Osteoblast (primary cell): Measurements from ENCODE around the gene NRCAM. TPM values are rescaled to one million over a fixed set of nuclear protein-coding genes. Genes with fewer than 3 reads are reported as not detected.

ENCODE experiments used
- DNase-seq: peaks from one replicate; pipeline ENCODE4 v3.0.0; 2011; ENCODE audit warnings: low spot score, mixed read lengths; ENCODE audit not compliant: insufficient read length; ENCODE audit errors: missing footprints
- H2AFZ ChIP-seq: 2 replicates; pipeline ENCODE4 v1.6.0; 2011; ENCODE audit warnings: mild to moderate bottlenecking, low read length
- H3K27ac ChIP-seq: 2 replicates; pipeline ENCODE4 v1.5.1; 2011; ENCODE audit warnings: mild to moderate bottlenecking, low read depth, low read length, moderate library complexity
- H3K27me3 ChIP-seq: 2 replicates; pipeline ENCODE4 v1.6.0; 2012; ENCODE audit warnings: mild to moderate bottlenecking, control low read depth, inconsistent platforms, low read length, moderate library complexity; ENCODE audit not compliant: insufficient read depth
- H3K36me3 ChIP-seq: 2 replicates; pipeline ENCODE4 v1.5.1; 2011; ENCODE audit warnings: mild to moderate bottlenecking, low read length, control low read depth, moderate library complexity; ENCODE audit not compliant: insufficient read depth
- H3K4me1 ChIP-seq: 2 replicates; pipeline ENCODE4 v1.5.1; 2011; ENCODE audit warnings: mild to moderate bottlenecking, low read length, control low read depth, moderate library complexity; ENCODE audit not compliant: insufficient read depth
- H3K4me2 ChIP-seq: 2 replicates; pipeline ENCODE4 v1.6.0; 2011; ENCODE audit warnings: mild to moderate bottlenecking, low read length; ENCODE audit not compliant: insufficient read depth
- H3K4me3 ChIP-seq: fragments of 200-600 bp; sonication (generic); 3 replicates; pipeline ENCODE4 v1.5.1; 2012; ENCODE audit warnings: mild to moderate bottlenecking, low read length, inconsistent platforms; ENCODE audit not compliant: insufficient read depth
- H3K79me2 ChIP-seq: 2 replicates; pipeline ENCODE4 v1.6.0; 2012; ENCODE audit warnings: mild to moderate bottlenecking, low read length, control low read depth, inconsistent platforms; ENCODE audit not compliant: insufficient read depth
- H3K9me3 ChIP-seq: 2 replicates; pipeline ENCODE4 v1.5.1; 2011; ENCODE audit warnings: low read depth, low read length, control low read depth
- H4K20me1 ChIP-seq: 2 replicates; pipeline ENCODE4 v1.6.0; 2012; ENCODE audit warnings: mild to moderate bottlenecking, low read length, control low read depth; ENCODE audit not compliant: insufficient read depth
- total RNA-seq: library from RNA; depleted of rRNA; stranded (reverse); fragments of >200 nt; gene quantifications from 2 replicates; pipeline ENCODE4 v1.2.3, GENCODE V29; 2012
- TF ChIP-seq, protein P1 (sequence below): IDR thresholded peaks from 2 replicates; pipeline ENCODE4 v1.5.1; 2011; ENCODE audit warnings: mild to moderate bottlenecking, low read depth, low read length, moderate library complexity; ENCODE audit errors: extremely low read depth

The NRCAM gene
- total RNA-seq, 1 donor: 2.2 TPM

GRCh38 chr7:108247614-108248013 lies 208.6 kb downstream of the NRCAM start:
- H3K79me2 ChIP-seq: no peaks in the 10 kb centered on the region
- peaks cover 20% of the 10 kb centered on the region for H3K4me1 ChIP-seq
- H3K27ac ChIP-seq: no peak overlapping the region
- H3K27me3 ChIP-seq: no peaks in the 10 kb centered on the region
- no peak overlapping the region for H3K4me3 ChIP-seq
- TF ChIP-seq, protein P1, sequence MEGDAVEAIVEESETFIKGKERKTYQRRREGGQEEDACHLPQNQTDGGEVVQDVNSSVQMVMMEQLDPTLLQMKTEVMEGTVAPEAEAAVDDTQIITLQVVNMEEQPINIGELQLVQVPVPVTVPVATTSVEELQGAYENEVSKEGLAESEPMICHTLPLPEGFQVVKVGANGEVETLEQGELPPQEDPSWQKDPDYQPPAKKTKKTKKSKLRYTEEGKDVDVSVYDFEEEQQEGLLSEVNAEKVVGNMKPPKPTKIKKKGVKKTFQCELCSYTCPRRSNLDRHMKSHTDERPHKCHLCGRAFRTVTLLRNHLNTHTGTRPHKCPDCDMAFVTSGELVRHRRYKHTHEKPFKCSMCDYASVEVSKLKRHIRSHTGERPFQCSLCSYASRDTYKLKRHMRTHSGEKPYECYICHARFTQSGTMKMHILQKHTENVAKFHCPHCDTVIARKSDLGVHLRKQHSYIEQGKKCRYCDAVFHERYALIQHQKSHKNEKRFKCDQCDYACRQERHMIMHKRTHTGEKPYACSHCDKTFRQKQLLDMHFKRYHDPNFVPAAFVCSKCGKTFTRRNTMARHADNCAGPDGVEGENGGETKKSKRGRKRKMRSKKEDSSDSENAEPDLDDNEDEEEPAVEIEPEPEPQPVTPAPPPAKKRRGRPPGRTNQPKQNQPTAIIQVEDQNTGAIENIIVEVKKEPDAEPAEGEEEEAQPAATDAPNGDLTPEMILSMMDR: no peak
- no peak overlapping the region for H3K4me2 ChIP-seq
- peak overlapping the region; percentile 16 for H2AFZ ChIP-seq
- DNase-seq: no peak
- H3K9me3 ChIP-seq: no peaks in the 10 kb centered on the region
- no peaks in the 10 kb centered on the region for H3K36me3 ChIP-seq
- H4K20me1 ChIP-seq: no peaks in the 10 kb centered on the region

DNA sequence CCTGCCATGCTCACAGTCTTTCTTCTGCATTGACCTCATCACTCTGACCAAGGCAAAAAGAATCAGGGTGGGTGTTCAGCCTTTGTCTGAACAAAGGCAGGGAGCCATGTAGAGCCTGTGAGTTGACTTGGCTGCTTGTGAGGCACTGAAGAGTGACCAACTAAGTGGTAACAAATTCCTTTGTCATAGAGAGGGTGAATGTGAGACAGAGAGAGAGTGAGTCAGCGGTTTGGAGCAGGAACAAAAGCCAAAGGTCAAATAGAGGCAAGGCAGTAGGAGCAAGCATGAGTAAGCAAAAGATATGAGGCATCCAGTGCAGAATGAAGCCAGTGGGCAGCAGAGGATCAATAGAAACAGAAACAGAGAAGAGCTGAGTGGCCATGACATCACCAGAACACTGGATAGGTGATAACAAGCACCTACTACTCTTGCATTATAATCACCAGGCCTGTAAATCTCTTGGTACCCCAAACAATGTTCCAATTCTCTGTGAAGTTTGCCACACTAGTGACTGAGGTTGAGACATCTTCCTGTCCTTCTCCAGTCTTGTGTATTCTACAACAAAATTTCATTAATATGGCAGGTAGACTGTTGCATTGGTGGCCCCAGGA lies 209.9 kb downstream of the NRCAM start:
- Histone ChIP-seq H3K36me3 (no peaks in the 10 kb centered on the region), H3K27me3 (no peaks in the 10 kb centered on the region), H3K4me3 (peak overlapping the region; percentile 23), H3K4me1 (peaks cover 20% of the 10 kb centered on the region), H4K20me1 (no peaks in the 10 kb centered on the region), H3K9me3 (no peaks in the 10 kb centered on the region), H2AFZ (peak overlapping the region; percentile 48), H3K27ac (peak overlapping the region; percentile 89), H3K4me2 (peak overlapping the region; percentile 56), H3K79me2 (no peaks in the 10 kb centered on the region)
- DNase-seq: peak; percentile 73
- TF ChIP-seq, protein P1: peak; percentile 33

- Histone ChIP-seq H3K27me3 (no peaks in the 10 kb centered on the region), H3K79me2 (no peaks in the 10 kb centered on the region), H3K27ac (peak overlapping the region; percentile 89), H3K9me3 (no peaks in the 10 kb centered on the region), H2AFZ (peak overlapping the region; percentile 48), H4K20me1 (no peaks in the 10 kb centered on the region), H3K4me3 (peak overlapping the region; percentile 23), H3K36me3 (no peaks in the 10 kb centered on the region), H3K4me2 (peak overlapping the region; percentile 56), H3K4me1 (peaks cover 20% of the 10 kb centered on the region)
- DNase-seq: no peak
- TF ChIP-seq, protein P1: no peak
These were observed 210.6 kb downstream of the NRCAM start for GRCh38 chr7:108245523-108246226.

DNA sequence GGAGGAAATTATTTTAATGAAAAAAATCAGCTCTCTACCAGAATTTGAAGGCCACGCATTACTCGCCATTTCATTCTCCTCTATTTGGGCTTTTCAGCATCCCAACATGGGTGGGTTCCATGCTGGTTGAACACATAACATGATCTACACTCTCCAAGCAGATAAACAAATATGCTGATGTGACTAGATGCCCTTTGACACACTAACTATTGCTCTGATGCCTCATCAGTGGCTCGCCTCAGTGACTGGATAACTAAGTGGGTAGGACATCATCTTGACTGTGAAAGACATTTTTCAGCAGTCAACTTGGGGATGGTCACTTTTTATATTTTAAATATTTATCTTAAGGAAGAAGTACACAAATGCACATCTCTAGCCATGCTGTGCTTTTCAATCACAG lies 212.1 kb downstream of the NRCAM start:
- Histone ChIP-seq H4K20me1 (no peaks in the 10 kb centered on the region), H3K4me2 (no peak overlapping the region), H3K27me3 (no peaks in the 10 kb centered on the region), H3K27ac (no peak overlapping the region), H3K4me3 (no peak overlapping the region), H2AFZ (no peak overlapping the region), H3K4me1 (peaks cover 20% of the 10 kb centered on the region), H3K79me2 (no peaks in the 10 kb centered on the region), H3K9me3 (no peaks in the 10 kb centered on the region), H3K36me3 (no peaks in the 10 kb centered on the region)
- no peak for DNase-seq
- TF ChIP-seq, protein P1: no peak
